Esophagus squamous epithelium (tissue), 4 donors: ENCODE measurements around the gene ZFYVE28.

Experiments used
- POLR2A ChIP-seq, 4 donors: fragments of 450-650 bp; IDR thresholded peaks; one replicate each; pipeline ENCODE4 v1.6.1; 2017; ENCODE audit warnings: antibody characterized with exemption in 4 of 4, mild to moderate bottlenecking in 4 of 4, moderate library complexity in 3 of 4
- TF ChIP-seq, protein P1 (sequence below), 6 experiments: fragments of 450-650 bp in 4 of 6; fragments of 200-600 bp in 2 of 6; sonication (generic) in 2 of 6; IDR thresholded peaks; one replicate each; pipeline ENCODE4 v1.5.1; 2016 to 2019; ENCODE audit warnings: antibody characterized with exemption in 6 of 6, mild to moderate bottlenecking in 4 of 6, moderate library complexity in 4 of 6

DNA sequence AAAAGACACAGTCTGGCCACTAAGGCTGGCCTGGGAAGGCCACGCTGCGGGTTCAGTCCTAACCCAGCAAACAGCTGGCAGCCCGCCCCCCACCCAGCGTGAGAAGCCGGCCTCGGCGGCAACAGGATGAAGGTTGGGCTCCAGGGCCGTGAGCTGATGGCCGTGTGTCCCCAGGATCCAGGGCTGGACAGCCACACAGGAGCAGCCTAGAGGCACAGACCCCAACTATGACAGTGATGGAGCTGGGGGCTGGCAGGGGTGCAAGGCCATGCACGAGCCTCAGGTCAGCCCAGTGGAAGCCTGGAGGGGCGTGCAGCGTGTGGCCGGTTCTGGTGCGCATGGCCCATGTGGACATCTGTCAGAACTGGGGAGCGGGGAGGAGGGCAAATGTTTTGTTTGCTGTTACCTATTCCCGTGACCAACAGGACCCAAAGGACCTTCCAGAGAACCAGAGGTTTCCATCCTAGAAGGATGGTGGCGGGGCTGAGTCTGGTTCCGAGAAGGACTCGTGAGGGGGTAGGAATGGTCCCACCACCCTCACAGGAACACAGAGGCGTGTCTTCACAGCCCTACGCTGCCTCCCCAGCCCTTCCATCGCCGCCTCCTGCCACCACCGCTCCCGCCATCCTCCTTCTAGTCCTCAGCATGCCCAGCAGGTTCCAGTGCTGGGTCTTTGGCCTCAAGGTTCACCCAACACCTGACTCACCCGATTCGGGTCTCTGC is 46.5 kb downstream of the ZFYVE28 start:
- TF ChIP-seq, protein P1, sequence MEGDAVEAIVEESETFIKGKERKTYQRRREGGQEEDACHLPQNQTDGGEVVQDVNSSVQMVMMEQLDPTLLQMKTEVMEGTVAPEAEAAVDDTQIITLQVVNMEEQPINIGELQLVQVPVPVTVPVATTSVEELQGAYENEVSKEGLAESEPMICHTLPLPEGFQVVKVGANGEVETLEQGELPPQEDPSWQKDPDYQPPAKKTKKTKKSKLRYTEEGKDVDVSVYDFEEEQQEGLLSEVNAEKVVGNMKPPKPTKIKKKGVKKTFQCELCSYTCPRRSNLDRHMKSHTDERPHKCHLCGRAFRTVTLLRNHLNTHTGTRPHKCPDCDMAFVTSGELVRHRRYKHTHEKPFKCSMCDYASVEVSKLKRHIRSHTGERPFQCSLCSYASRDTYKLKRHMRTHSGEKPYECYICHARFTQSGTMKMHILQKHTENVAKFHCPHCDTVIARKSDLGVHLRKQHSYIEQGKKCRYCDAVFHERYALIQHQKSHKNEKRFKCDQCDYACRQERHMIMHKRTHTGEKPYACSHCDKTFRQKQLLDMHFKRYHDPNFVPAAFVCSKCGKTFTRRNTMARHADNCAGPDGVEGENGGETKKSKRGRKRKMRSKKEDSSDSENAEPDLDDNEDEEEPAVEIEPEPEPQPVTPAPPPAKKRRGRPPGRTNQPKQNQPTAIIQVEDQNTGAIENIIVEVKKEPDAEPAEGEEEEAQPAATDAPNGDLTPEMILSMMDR (IDR thresholded peaks at IDR 0.05): no peak
- no peak for TF ChIP-seq POLR2A (IDR thresholded peaks at IDR 0.05)
